ENCODE measurements around the gene DTHD1. TPM values are rescaled to one million over a fixed set of nuclear protein-coding genes. Genes with fewer than 3 reads are reported as not detected.

The DTHD1 gene
- total RNA-seq, 1 donor from 2014 or later = not detected

GRCh38 chr4:36313703-36314102 is 32.3 kb downstream of the DTHD1 start:
- DNase-seq (ENCODE audit: low read depth in 2 of 2) = no peak

- DNase-seq (ENCODE audit: low read depth in 2 of 2) = no peak
These were observed 35.2 kb downstream of the DTHD1 start for GRCh38 chr4:36316607-36317006.

GRCh38 chr4:36317721-36318120 is 36.3 kb downstream of the DTHD1 start:
- no peak for DNase-seq (ENCODE audit: low read depth in 2 of 2)

GRCh38 chr4:36320117-36320896 is 38.9 kb downstream of the DTHD1 start:
- no peak for DNase-seq (ENCODE audit: low read depth in 2 of 2)

GRCh38 chr4:36321176-36321575 is 39.8 kb downstream of the DTHD1 start:
- no peak for DNase-seq (ENCODE audit: low read depth in 2 of 2)

GRCh38 chr4:36322921-36323354 is 41.5 kb downstream of the DTHD1 start:
- no peak for DNase-seq (ENCODE audit: low read depth in 2 of 2)

- no peak for DNase-seq (ENCODE audit: low read depth in 2 of 2)
These were observed 42.5 kb downstream of the DTHD1 start for GRCh38 chr4:36323816-36324419.

GRCh38 chr4:36324808-36325207 is 43.4 kb downstream of the DTHD1 start:
- no peak for DNase-seq (ENCODE audit: low read depth in 2 of 2)

- DNase-seq (ENCODE audit: low read depth in 2 of 2) = no peak
These were observed 44.1 kb downstream of the DTHD1 start for GRCh38 chr4:36325499-36325898.

GRCh38 chr4:36325926-36326325 is 44.5 kb downstream of the DTHD1 start:
- DNase-seq (ENCODE audit: low read depth in 2 of 2) = no peak

GRCh38 chr4:36326476-36327029 is 45.1 kb downstream of the DTHD1 start:
- no peak for DNase-seq (ENCODE audit: low read depth in 2 of 2)

- DNase-seq (ENCODE audit: low read depth in 2 of 2) = no peak
These were observed 46.0 kb downstream of the DTHD1 start for GRCh38 chr4:36327400-36327799.

GRCh38 chr4:36328130-36328529 is 46.7 kb downstream of the DTHD1 start:
- no peak for DNase-seq (ENCODE audit: low read depth in 2 of 2)

- no peak for DNase-seq (ENCODE audit: low read depth in 2 of 2)
These were observed 47.8 kb downstream of the DTHD1 start for GRCh38 chr4:36329228-36329627.

GRCh38 chr4:36330796-36331195 is 49.4 kb downstream of the DTHD1 start:
- no peak for DNase-seq (ENCODE audit: low read depth in 2 of 2)

- no peak for DNase-seq (ENCODE audit: low read depth in 2 of 2)
These were observed 50.8 kb downstream of the DTHD1 start for GRCh38 chr4:36332023-36332781.

GRCh38 chr4:36332782-36333131 is 51.3 kb downstream of the DTHD1 start:
- DNase-seq (ENCODE audit: low read depth in 2 of 2) = no peak

- no peak for DNase-seq (ENCODE audit: low read depth in 2 of 2)
These were observed 52.0 kb downstream of the DTHD1 start for GRCh38 chr4:36333303-36333877.

- no peak for DNase-seq (ENCODE audit: low read depth in 2 of 2)
These were observed 56.3 kb downstream of the DTHD1 start for GRCh38 chr4:36337665-36338185.

- no peak for DNase-seq (ENCODE audit: low read depth in 2 of 2)
These were observed 57.6 kb downstream of the DTHD1 start for GRCh38 chr4:36338973-36339372.

GRCh38 chr4:36341936-36342335 is 60.5 kb downstream of the DTHD1 start:
- DNase-seq (ENCODE audit: low read depth in 2 of 2) = no peak

Data from lung microvascular endothelial cell (primary cell).